ENCODE measurements around the gene NUAK1. TPM values are rescaled to one million over a fixed set of nuclear protein-coding genes. Genes with fewer than 3 reads are reported as not detected.

NUAK1 gene
- total and polyA plus RNA-seq, 7 donors, result 1.8 to 12.1 (median 5.8) TPM

- TF ChIP-seq CTCF (IDR thresholded peaks at IDR 0.05) (no peak), POLR2A (IDR thresholded peaks at IDR 0.05) (no peak), POLR2AphosphoS5 (IDR thresholded peaks at IDR 0.05) (no peak)
- 89 to 92% methylated on average over 7 of the region's 7 CpGs for WGBS, 2 donors
- Histone ChIP-seq H3K9me3 (no peaks in the 10 kb centered on the region), H3K4me3 (no peak overlapping the region), H3K27ac (no peak overlapping the region), H3K27me3 (no peaks in the 10 kb centered on the region), H3K4me1 (no peaks in the 10 kb centered on the region), H3K36me3 (no peaks in the 10 kb centered on the region)
- DNase-seq, result no peak
- intact Hi-C loops (cut with DNase I), result no loop called here
These were observed 98.2 kb downstream of the NUAK1 start for GRCh38 chr12:106040521-106040920.

- H3K4me3 ChIP-seq, result no peak overlapping the region
- TF ChIP-seq POLR2AphosphoS5 (IDR thresholded peaks at IDR 0.05), result no peak
- no peak for TF ChIP-seq EP300 (IDR thresholded peaks at IDR 0.05)
- no peak for TF ChIP-seq CTCF (IDR thresholded peaks at IDR 0.05)
- no peak for TF ChIP-seq POLR2A (IDR thresholded peaks at IDR 0.05)
- 87 to 91% methylated on average over 2 of the region's 2 CpGs for WGBS, 2 donors
- DNase-seq, result no peak
- no peaks in the 10 kb centered on the region for H3K9me3 ChIP-seq
- intact Hi-C loops (cut with DNase I), result no loop called here
- H3K36me3 ChIP-seq, result no peaks in the 10 kb centered on the region
- no peaks in the 10 kb centered on the region for H3K27me3 ChIP-seq
- H3K27ac ChIP-seq, result no peak overlapping the region
- no peaks in the 10 kb centered on the region for H3K4me1 ChIP-seq
These were observed 98.9 kb downstream of the NUAK1 start for GRCh38 chr12:106039646-106040404.

GRCh38 chr12:106039242-106039641 lies 99.5 kb downstream of the NUAK1 start:
- no peak for TF ChIP-seq POLR2AphosphoS5 (IDR thresholded peaks at IDR 0.05)
- no peak for TF ChIP-seq CTCF (IDR thresholded peaks at IDR 0.05)
- no peak for TF ChIP-seq POLR2A (IDR thresholded peaks at IDR 0.05)
- no peak for TF ChIP-seq EP300 (IDR thresholded peaks at IDR 0.05)
- no peaks in the 10 kb centered on the region for H3K36me3 ChIP-seq
- no peak for DNase-seq
- 91 to 93% methylated on average over 6 of the region's 6 CpGs for WGBS, 2 donors
- no peaks in the 10 kb centered on the region for H3K27me3 ChIP-seq
- no peaks in the 10 kb centered on the region for H3K4me1 ChIP-seq
- no peaks in the 10 kb centered on the region for H3K9me3 ChIP-seq
- intact Hi-C loops (cut with DNase I), result no loop called here
- H3K4me3 ChIP-seq, result no peak overlapping the region
- H3K27ac ChIP-seq, result no peak overlapping the region

GRCh38 chr12:106037524-106038298 lies 101.0 kb downstream of the NUAK1 start:
- TF ChIP-seq POLR2A (IDR thresholded peaks at IDR 0.05), result no peak
- TF ChIP-seq CTCF (IDR thresholded peaks at IDR 0.05), result no peak
- no peak for TF ChIP-seq POLR2AphosphoS5 (IDR thresholded peaks at IDR 0.05)
- no peak for TF ChIP-seq EP300 (IDR thresholded peaks at IDR 0.05)
- H3K27ac ChIP-seq, result no peak overlapping the region
- no peak overlapping the region for H3K4me3 ChIP-seq
- no peaks in the 10 kb centered on the region for H3K36me3 ChIP-seq
- intact Hi-C loops (cut with DNase I), result no loop called here
- H3K4me1 ChIP-seq, result no peaks in the 10 kb centered on the region
- H3K27me3 ChIP-seq, result no peaks in the 10 kb centered on the region
- 55 to 60% methylated on average over 4 of the region's 4 CpGs for WGBS, 2 donors
- no peaks in the 10 kb centered on the region for H3K9me3 ChIP-seq
- no peak for DNase-seq
